ENCODE results near the gene PSIP1. TPM values are rescaled to one million over a fixed set of nuclear protein-coding genes. Genes with fewer than 3 reads are reported as not detected.
"Not testable (repeated sequence)": the region's sequence is repeated elsewhere in the genome, so short reads cannot be mapped to it uniquely, and the experiment has no call there.

The PSIP1 gene
- total RNA-seq, 6 experiments from 2014 or later: 32.6 to 56.7 (median 48.5) TPM

DNA sequence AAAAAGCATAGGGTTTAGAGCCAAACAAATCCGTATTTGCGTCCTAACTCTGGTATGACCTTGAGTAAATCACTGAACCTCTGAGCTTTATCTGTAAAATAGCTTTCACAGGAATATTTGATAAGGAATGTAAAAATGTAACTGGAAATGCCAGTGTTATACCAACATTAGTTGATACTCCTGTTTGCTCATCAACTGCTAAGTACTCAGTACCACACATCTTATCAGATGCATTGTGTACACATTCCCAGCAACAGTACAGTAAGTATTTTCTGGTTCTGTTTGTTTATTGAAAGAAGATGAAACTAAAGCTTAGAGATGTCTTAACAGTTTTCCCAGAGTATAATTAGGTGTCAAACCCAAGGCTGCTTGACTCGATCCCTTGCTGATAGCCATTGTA lies 66.6 kb downstream of the PSIP1 start:
- H3K4me1 Mint-ChIP-seq (ENCODE audit: low read depth): no peaks in the 10 kb centered on the region
- H3K36me3 Mint-ChIP-seq (ENCODE audit: low read depth): peaks cover 39% of the 10 kb centered on the region
- TF ChIP-seq, protein P1, sequence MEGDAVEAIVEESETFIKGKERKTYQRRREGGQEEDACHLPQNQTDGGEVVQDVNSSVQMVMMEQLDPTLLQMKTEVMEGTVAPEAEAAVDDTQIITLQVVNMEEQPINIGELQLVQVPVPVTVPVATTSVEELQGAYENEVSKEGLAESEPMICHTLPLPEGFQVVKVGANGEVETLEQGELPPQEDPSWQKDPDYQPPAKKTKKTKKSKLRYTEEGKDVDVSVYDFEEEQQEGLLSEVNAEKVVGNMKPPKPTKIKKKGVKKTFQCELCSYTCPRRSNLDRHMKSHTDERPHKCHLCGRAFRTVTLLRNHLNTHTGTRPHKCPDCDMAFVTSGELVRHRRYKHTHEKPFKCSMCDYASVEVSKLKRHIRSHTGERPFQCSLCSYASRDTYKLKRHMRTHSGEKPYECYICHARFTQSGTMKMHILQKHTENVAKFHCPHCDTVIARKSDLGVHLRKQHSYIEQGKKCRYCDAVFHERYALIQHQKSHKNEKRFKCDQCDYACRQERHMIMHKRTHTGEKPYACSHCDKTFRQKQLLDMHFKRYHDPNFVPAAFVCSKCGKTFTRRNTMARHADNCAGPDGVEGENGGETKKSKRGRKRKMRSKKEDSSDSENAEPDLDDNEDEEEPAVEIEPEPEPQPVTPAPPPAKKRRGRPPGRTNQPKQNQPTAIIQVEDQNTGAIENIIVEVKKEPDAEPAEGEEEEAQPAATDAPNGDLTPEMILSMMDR (IDR thresholded peaks at IDR 0.05): no peak
- no peak for DNase-seq
- H3K27me3 Mint-ChIP-seq (ENCODE audit: insufficient read depth): no peaks in the 10 kb centered on the region; the same call in 1 of the 2 replicates
- no peak overlapping the region for H3K4me3 Mint-ChIP-seq
- no peaks in the 10 kb centered on the region for H3K9me3 Mint-ChIP-seq
- H3K27ac Mint-ChIP-seq: no peak overlapping the region

DNA sequence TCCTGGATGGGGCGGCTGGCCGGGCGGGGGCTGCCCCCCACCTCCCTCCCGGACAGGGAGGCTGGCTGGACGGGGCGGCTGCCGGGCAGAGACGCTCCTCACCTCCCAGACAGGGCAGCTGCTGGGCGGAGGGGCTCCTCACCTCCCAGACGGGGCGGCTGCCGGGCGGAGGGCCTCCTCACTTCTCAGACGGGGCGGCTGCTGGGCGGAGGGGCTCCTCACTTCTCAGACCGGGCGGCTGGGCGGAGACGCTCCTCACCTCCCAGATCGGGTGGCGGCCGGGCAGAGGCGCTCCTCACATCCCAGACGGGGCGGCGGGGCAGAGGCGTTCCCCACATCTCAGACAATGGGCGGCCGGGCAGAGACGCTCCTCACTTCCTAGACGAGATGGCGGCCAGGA lies 68.5 kb downstream of the PSIP1 start:
- DNase-seq; H3K4me1 Mint-ChIP-seq (ENCODE audit: low read depth); H3K9me3 Mint-ChIP-seq; H3K27ac Mint-ChIP-seq; H3K27me3 Mint-ChIP-seq (ENCODE audit: insufficient read depth); H3K4me3 Mint-ChIP-seq: not testable (repeated sequence)
- peaks cover 27% of the 10 kb centered on the region for H3K36me3 Mint-ChIP-seq (ENCODE audit: low read depth)

DNA sequence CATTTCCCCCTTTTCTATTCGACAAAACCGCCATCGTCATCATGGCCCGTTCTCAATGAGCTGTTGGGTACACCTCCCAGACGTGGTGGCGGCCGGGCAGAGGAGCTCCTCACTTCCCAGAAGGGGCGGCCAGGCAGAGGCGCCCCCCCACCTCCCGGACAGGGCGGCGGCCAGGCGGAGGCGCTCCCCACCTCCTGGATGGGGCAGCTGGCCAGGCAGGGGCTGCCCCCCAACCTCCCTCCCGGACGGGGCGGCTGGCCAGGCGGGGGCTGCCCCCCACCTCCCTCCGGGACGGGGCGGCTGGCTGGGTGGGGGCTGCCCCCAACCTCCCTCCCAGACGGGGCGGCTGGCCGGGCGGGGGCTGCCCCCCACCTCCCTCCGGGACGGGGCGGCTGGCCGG lies 68.9 kb downstream of the PSIP1 start:
- not testable (repeated sequence) for H3K27ac Mint-ChIP-seq; H3K27me3 Mint-ChIP-seq (ENCODE audit: insufficient read depth); H3K9me3 Mint-ChIP-seq; H3K4me3 Mint-ChIP-seq; H3K4me1 Mint-ChIP-seq (ENCODE audit: low read depth); DNase-seq
- H3K36me3 Mint-ChIP-seq (ENCODE audit: low read depth): peaks cover 25% of the 10 kb centered on the region

DNA sequence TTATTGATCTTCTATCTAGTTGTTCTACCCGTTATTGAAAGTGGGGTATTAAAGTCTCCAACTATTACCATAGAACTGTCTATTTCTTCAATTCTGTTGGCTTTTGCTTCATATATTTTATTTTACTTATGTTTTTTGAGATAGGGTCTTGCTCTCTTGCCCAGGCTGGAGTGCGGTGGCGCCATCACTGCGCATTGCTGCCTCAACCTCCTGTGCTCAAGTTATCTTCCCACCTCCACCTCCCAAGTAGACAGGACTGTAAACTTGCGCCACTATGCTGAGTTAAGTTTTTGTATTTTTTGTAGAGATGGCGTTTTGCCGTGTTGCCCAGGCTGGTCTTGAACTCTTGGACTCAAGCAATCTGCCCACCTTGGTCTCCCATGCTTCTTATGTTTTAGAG lies 71.9 kb downstream of the PSIP1 start:
- H3K4me1 Mint-ChIP-seq (ENCODE audit: low read depth): no peaks in the 10 kb centered on the region
- H3K36me3 Mint-ChIP-seq (ENCODE audit: low read depth): peaks cover 30% of the 10 kb centered on the region
- TF ChIP-seq, protein P1 (IDR thresholded peaks at IDR 0.05): no peak
- no peak overlapping the region for H3K27ac Mint-ChIP-seq
- no peak for DNase-seq
- H3K27me3 Mint-ChIP-seq (ENCODE audit: insufficient read depth): no peaks in the 10 kb centered on the region; the same call in 1 of the 2 replicates
- H3K9me3 Mint-ChIP-seq: no peaks in the 10 kb centered on the region
- no peak overlapping the region for H3K4me3 Mint-ChIP-seq

DNA sequence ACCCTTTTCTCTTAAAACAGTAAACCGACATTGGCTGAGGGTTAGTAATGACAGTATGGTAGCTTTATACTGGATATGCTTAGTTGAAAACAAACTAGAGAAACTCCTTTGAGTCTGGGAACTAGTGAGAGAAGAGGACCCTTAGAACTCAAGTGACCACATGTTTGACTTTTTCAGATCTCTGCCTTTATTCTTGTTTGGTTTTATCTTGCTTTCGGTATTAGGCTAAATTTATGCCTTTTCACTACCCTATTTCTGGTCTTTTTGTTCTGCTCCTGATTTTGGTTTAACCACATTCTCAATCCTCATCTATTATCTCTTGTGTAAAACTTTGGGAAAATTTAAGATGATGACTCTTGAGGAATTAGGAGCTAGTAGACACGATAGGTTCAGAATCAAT lies 77.1 kb downstream of the PSIP1 start:
- Mint-ChIP-seq H3K36me3 (ENCODE audit: low read depth) (peaks cover 33% of the 10 kb centered on the region), H3K4me1 (ENCODE audit: low read depth) (peaks cover 13% of the 10 kb centered on the region; the same call in 1 of the 2 replicates), H3K9me3 (no peaks in the 10 kb centered on the region), H3K4me3 (no peak overlapping the region), H3K27me3 (ENCODE audit: insufficient read depth) (no peaks in the 10 kb centered on the region), H3K27ac (no peak overlapping the region)
- DNase-seq: no peak
- TF ChIP-seq, protein P1 (IDR thresholded peaks at IDR 0.05): no peak

DNA sequence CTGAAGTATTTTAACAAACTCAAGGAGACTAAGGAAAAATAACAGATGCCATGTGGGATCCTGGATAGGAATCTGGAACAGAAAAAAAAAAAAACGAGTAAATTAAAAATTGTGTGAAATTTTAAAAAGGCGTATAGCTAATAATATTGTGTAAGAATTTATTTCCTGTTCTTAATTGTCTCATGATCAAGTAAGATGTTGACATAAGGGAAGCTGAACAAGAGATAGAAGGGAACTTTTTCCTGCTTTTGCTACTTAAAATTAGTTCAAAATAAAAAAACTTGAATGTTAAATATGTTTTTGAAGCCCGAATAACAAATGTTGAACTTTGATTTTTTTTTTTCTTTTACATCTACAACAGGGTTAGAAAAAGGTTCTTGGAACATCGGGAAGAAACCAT lies 77.6 kb downstream of the PSIP1 start:
- Mint-ChIP-seq H3K27ac (no peak overlapping the region), H3K27me3 (ENCODE audit: insufficient read depth) (no peaks in the 10 kb centered on the region), H3K4me3 (no peak overlapping the region), H3K9me3 (no peaks in the 10 kb centered on the region), H3K36me3 (ENCODE audit: low read depth) (peaks cover 33% of the 10 kb centered on the region), H3K4me1 (ENCODE audit: low read depth) (peaks cover 17% of the 10 kb centered on the region; the same call in 1 of the 2 replicates)
- DNase-seq: no peak
- TF ChIP-seq, protein P1 (IDR thresholded peaks at IDR 0.05): no peak

Data from HFFc6 (cell line).